Osteoblast (primary cell): ENCODE data around the gene ATAD5. TPM values are rescaled to one million over a fixed set of nuclear protein-coding genes. Genes with fewer than 3 reads are reported as not detected.

Experiments used
- DNase-seq: peaks from one replicate; pipeline ENCODE4 v3.0.0; 2011; ENCODE audit warnings: low spot score, mixed read lengths; ENCODE audit not compliant: insufficient read length; ENCODE audit errors: missing footprints
- H2AFZ ChIP-seq: 2 replicates; pipeline ENCODE4 v1.6.0; 2011; ENCODE audit warnings: mild to moderate bottlenecking, low read length
- H3K27ac ChIP-seq: 2 replicates; pipeline ENCODE4 v1.5.1; 2011; ENCODE audit warnings: mild to moderate bottlenecking, low read depth, low read length, moderate library complexity
- H3K27me3 ChIP-seq: 2 replicates; pipeline ENCODE4 v1.6.0; 2012; ENCODE audit warnings: mild to moderate bottlenecking, control low read depth, inconsistent platforms, low read length, moderate library complexity; ENCODE audit not compliant: insufficient read depth
- H3K36me3 ChIP-seq: 2 replicates; pipeline ENCODE4 v1.5.1; 2011; ENCODE audit warnings: mild to moderate bottlenecking, low read length, control low read depth, moderate library complexity; ENCODE audit not compliant: insufficient read depth
- H3K4me1 ChIP-seq: 2 replicates; pipeline ENCODE4 v1.5.1; 2011; ENCODE audit warnings: mild to moderate bottlenecking, low read length, control low read depth, moderate library complexity; ENCODE audit not compliant: insufficient read depth
- H3K4me2 ChIP-seq: 2 replicates; pipeline ENCODE4 v1.6.0; 2011; ENCODE audit warnings: mild to moderate bottlenecking, low read length; ENCODE audit not compliant: insufficient read depth
- H3K4me3 ChIP-seq: fragments of 200-600 bp; sonication (generic); 3 replicates; pipeline ENCODE4 v1.5.1; 2012; ENCODE audit warnings: mild to moderate bottlenecking, low read length, inconsistent platforms; ENCODE audit not compliant: insufficient read depth
- H3K79me2 ChIP-seq: 2 replicates; pipeline ENCODE4 v1.6.0; 2012; ENCODE audit warnings: mild to moderate bottlenecking, low read length, control low read depth, inconsistent platforms; ENCODE audit not compliant: insufficient read depth
- H3K9me3 ChIP-seq: 2 replicates; pipeline ENCODE4 v1.5.1; 2011; ENCODE audit warnings: low read depth, low read length, control low read depth
- H4K20me1 ChIP-seq: 2 replicates; pipeline ENCODE4 v1.6.0; 2012; ENCODE audit warnings: mild to moderate bottlenecking, low read length, control low read depth; ENCODE audit not compliant: insufficient read depth
- CTCF ChIP-seq: IDR thresholded peaks from 2 replicates; pipeline ENCODE4 v1.5.1; 2011; ENCODE audit warnings: mild to moderate bottlenecking, low read depth, low read length, moderate library complexity; ENCODE audit errors: extremely low read depth
- total RNA-seq: library from RNA; depleted of rRNA; stranded (reverse); fragments of >200 nt; gene quantifications from 2 replicates; pipeline ENCODE4 v1.2.3, GENCODE V29; 2012

Gene ATAD5
- total RNA-seq, 1 donor: 1.8 TPM

GRCh38 chr17:30869005-30869404 is 37.2 kb downstream of the ATAD5 start:
- Histone ChIP-seq H2AFZ (no peak overlapping the region), H3K27ac (no peak overlapping the region), H3K4me3 (no peak overlapping the region), H3K79me2 (no peaks in the 10 kb centered on the region), H3K4me1 (no peaks in the 10 kb centered on the region), H3K4me2 (no peak overlapping the region), H3K27me3 (no peaks in the 10 kb centered on the region), H4K20me1 (no peaks in the 10 kb centered on the region), H3K9me3 (no peaks in the 10 kb centered on the region), H3K36me3 (peaks cover 3% of the 10 kb centered on the region)
- no peak for TF ChIP-seq CTCF
- no peak for DNase-seq

DNA sequence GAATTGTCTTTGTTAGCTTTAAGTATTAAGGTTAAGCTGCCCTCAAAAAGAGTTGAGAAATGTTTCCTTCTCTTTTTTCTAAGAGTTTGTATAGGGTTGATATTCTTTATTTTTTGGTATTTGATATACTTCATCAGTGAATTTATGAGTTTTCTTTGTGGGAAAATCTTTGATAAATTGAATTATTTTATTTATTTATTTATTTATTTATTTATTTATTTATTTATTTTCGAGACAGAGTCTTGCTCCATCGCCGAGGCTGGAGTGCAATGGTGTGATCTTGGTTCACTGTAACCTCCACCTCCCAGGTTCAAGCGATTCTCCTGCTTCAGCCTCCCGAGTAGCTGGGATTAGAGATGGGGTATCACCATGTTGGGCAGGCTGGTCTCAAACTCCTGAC is 54.4 kb downstream of the ATAD5 start:
- peaks cover 3% of the 10 kb centered on the region for H3K36me3 ChIP-seq
- no peak overlapping the region for H3K27ac ChIP-seq
- no peak overlapping the region for H3K4me2 ChIP-seq
- H2AFZ ChIP-seq: no peak overlapping the region
- no peak for TF ChIP-seq CTCF
- H3K9me3 ChIP-seq: no peaks in the 10 kb centered on the region
- no peak for DNase-seq
- no peaks in the 10 kb centered on the region for H3K4me1 ChIP-seq
- H3K79me2 ChIP-seq: no peaks in the 10 kb centered on the region
- no peaks in the 10 kb centered on the region for H4K20me1 ChIP-seq
- no peak overlapping the region for H3K4me3 ChIP-seq
- H3K27me3 ChIP-seq: no peaks in the 10 kb centered on the region

- no peak for TF ChIP-seq CTCF
- no peaks in the 10 kb centered on the region for H3K27me3 ChIP-seq
- no peak for DNase-seq
- H3K4me1 ChIP-seq: no peaks in the 10 kb centered on the region
- no peaks in the 10 kb centered on the region for H3K9me3 ChIP-seq
- no peak overlapping the region for H3K4me3 ChIP-seq
- H3K4me2 ChIP-seq: no peak overlapping the region
- H3K36me3 ChIP-seq: peaks cover 23% of the 10 kb centered on the region
- no peak overlapping the region for H2AFZ ChIP-seq
- no peaks in the 10 kb centered on the region for H4K20me1 ChIP-seq
- no peak overlapping the region for H3K27ac ChIP-seq
- H3K79me2 ChIP-seq: peaks cover 2% of the 10 kb centered on the region
These were observed 62.5 kb downstream of the ATAD5 start for GRCh38 chr17:30894236-30894635.

DNA sequence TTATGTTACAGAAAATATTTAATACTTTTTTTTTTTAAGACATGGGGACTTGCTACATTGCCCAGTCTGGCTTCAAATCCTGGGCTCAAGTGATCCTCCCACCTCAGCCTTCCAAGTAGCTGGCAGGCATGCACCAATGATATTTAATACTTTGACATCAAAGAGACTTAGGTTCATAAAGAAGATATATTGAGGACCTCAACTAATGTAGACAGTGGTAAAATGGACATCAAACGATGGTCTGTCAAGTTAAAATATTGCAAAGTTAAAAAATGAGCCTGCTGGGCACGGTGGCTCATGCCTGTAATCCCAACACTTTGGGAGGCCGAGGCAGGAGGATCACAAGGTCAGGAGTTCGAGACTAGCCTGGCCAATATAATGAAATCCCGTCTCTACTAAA is 65.5 kb downstream of the ATAD5 start:
- Histone ChIP-seq H3K27ac (no peak overlapping the region), H3K4me3 (no peak overlapping the region), H3K4me1 (no peaks in the 10 kb centered on the region), H3K9me3 (no peaks in the 10 kb centered on the region), H3K4me2 (no peak overlapping the region), H3K36me3 (peaks cover 33% of the 10 kb centered on the region), H3K79me2 (peaks cover 14% of the 10 kb centered on the region), H4K20me1 (no peaks in the 10 kb centered on the region), H3K27me3 (no peaks in the 10 kb centered on the region), H2AFZ (no peak overlapping the region)
- DNase-seq: no peak
- TF ChIP-seq CTCF: no peak
